ENCODE measurements around the gene ZAP70. TPM values are rescaled to one million over a fixed set of nuclear protein-coding genes. Genes with fewer than 3 reads are reported as not detected.

ZAP70 gene
- total and polyA plus RNA-seq, 2 donors (not counting 1 experiment from before 2014, with no cell fraction given) = 3.4 to 20.5 TPM

DNA sequence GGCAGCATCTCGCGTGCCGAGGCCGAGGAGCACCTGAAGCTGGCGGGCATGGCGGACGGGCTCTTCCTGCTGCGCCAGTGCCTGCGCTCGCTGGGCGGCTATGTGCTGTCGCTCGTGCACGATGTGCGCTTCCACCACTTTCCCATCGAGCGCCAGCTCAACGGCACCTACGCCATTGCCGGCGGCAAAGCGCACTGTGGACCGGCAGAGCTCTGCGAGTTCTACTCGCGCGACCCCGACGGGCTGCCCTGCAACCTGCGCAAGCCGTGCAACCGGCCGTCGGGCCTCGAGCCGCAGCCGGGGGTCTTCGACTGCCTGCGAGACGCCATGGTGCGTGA, 10.7 kb downstream of the ZAP70 start:
- H3K9me3 ChIP-seq (ENCODE audit: control extremely low read depth in 1 of 3, control insufficient read depth in 2 of 3, insufficient read depth in 1 of 3, low read length in 2 of 3) = peaks cover 0 to 8% (median 0%) of the 10 kb centered on the region in 3 donors
- H3K27ac ChIP-seq (ENCODE audit: low read length in 2 of 2) = no peak overlapping the region
- no peak overlapping the region for H3K9ac ChIP-seq (ENCODE audit: low read length)
- H3K79me2 ChIP-seq (ENCODE audit: control insufficient read depth, insufficient read depth, low read length) = peaks cover 8% of the 10 kb centered on the region
- 90% methylated on average over 41 of the region's 41 CpGs for WGBS (ENCODE audit: insufficient coverage)
- H3K4me3 Mint-ChIP-seq = no peak overlapping the region
- no peak overlapping the region for H3K4me2 ChIP-seq (replicated peaks; ENCODE audit: low read depth, low read length, poor library complexity, severe bottlenecking)
- H3K9me3 Mint-ChIP-seq (ENCODE audit: insufficient read depth) = no peaks in the 10 kb centered on the region
- intact Hi-C loops (cut with micrococcal nuclease) = no loop called here
- H2AFZ ChIP-seq (ENCODE audit: insufficient read depth, low read depth, low read length, poor library complexity, severe bottlenecking) = no peak overlapping the region
- H3K4me3 ChIP-seq (ENCODE audit: control extremely low read depth in 1 of 5, extremely low read depth in 1 of 5, insufficient read depth in 1 of 5, low read depth in 2 of 5, low read length in 4 of 5) = no peak overlapping the region
- no peaks in the 10 kb centered on the region for H3K36me3 ChIP-seq (replicated peaks in 1 of 2; ENCODE audit: control extremely low read depth in 1 of 2, control insufficient read depth in 1 of 2, extremely low read depth in 1 of 2, insufficient read depth in 2 of 2, low read length in 1 of 2)
- H4K20me1 ChIP-seq (ENCODE audit: control insufficient read depth, insufficient read depth, low read length, poor library complexity, severe bottlenecking) = no peaks in the 10 kb centered on the region
- ATAC-seq (ENCODE audit: low read depth) (no peak), DNase-seq (no peak)
- H3K27me3 Mint-ChIP-seq = no peaks in the 10 kb centered on the region
- CTCF ChIA-PET = interaction anchor here (0.7 kb wide), 1 partner anchor 16 kb away, joined by 3 read pairs; no protein-coding TSS in a partner anchor
- H3K27ac Mint-ChIP-seq = no peak overlapping the region
- POLR2A ChIA-PET = no interaction called here
- H3K27me3 ChIP-seq (replicated peaks in 1 of 4; ENCODE audit: control extremely low read depth in 1 of 4, control insufficient read depth in 3 of 4, insufficient read depth in 4 of 4, low read length in 3 of 4) = no peaks in the 10 kb centered on the region
- peaks cover 9% of the 10 kb centered on the region for H3K4me1 Mint-ChIP-seq
- no peak for TF ChIP-seq EZH2 (IDR thresholded peaks at IDR 0.05; ENCODE audit: borderline replicate concordance, insufficient read depth, low read depth, low read length, poor library complexity, severe bottlenecking)
- TF ChIP-seq, protein P1, sequence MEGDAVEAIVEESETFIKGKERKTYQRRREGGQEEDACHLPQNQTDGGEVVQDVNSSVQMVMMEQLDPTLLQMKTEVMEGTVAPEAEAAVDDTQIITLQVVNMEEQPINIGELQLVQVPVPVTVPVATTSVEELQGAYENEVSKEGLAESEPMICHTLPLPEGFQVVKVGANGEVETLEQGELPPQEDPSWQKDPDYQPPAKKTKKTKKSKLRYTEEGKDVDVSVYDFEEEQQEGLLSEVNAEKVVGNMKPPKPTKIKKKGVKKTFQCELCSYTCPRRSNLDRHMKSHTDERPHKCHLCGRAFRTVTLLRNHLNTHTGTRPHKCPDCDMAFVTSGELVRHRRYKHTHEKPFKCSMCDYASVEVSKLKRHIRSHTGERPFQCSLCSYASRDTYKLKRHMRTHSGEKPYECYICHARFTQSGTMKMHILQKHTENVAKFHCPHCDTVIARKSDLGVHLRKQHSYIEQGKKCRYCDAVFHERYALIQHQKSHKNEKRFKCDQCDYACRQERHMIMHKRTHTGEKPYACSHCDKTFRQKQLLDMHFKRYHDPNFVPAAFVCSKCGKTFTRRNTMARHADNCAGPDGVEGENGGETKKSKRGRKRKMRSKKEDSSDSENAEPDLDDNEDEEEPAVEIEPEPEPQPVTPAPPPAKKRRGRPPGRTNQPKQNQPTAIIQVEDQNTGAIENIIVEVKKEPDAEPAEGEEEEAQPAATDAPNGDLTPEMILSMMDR (IDR thresholded peaks at IDR 0.05) = no peak
- peaks cover 4% of the 10 kb centered on the region in 2 donors for H3K4me1 ChIP-seq (ENCODE audit: control insufficient read depth in 2 of 2, insufficient read depth in 2 of 2, low read length in 2 of 2)

GRCh38 chr2:97724501-97724900, 11.1 kb downstream of the ZAP70 start:
- Histone ChIP-seq H2AFZ (ENCODE audit: insufficient read depth, low read depth, low read length, poor library complexity, severe bottlenecking) (no peak overlapping the region), H3K36me3 (replicated peaks in 1 of 2; ENCODE audit: control extremely low read depth in 1 of 2, control insufficient read depth in 1 of 2, extremely low read depth in 1 of 2, insufficient read depth in 2 of 2, low read length in 1 of 2) (no peaks in the 10 kb centered on the region), H3K4me1 (ENCODE audit: control insufficient read depth in 2 of 2, insufficient read depth in 2 of 2, low read length in 2 of 2) (no peaks in the 10 kb centered on the region), H4K20me1 (ENCODE audit: control insufficient read depth, insufficient read depth, low read length, poor library complexity, severe bottlenecking) (no peaks in the 10 kb centered on the region), H3K27me3 (replicated peaks in 1 of 4; ENCODE audit: control extremely low read depth in 1 of 4, control insufficient read depth in 3 of 4, insufficient read depth in 4 of 4, low read length in 3 of 4) (no peaks in the 10 kb centered on the region), H3K27ac (ENCODE audit: low read length in 2 of 2) (no peak overlapping the region), H3K4me2 (replicated peaks; ENCODE audit: low read depth, low read length, poor library complexity, severe bottlenecking) (no peak overlapping the region), H3K9me3 (ENCODE audit: control extremely low read depth in 1 of 3, control insufficient read depth in 2 of 3, insufficient read depth in 1 of 3, low read length in 2 of 3) (peaks cover 0 to 4% (median 0%) of the 10 kb centered on the region in 3 donors), H3K79me2 (ENCODE audit: control insufficient read depth, insufficient read depth, low read length) (peaks cover 4% of the 10 kb centered on the region), H3K9ac (ENCODE audit: low read length) (no peak overlapping the region), H3K4me3 (ENCODE audit: control extremely low read depth in 1 of 5, extremely low read depth in 1 of 5, insufficient read depth in 1 of 5, low read depth in 2 of 5, low read length in 4 of 5) (no peak overlapping the region)
- ATAC-seq (ENCODE audit: low read depth) = no peak
- no peak overlapping the region for H3K4me3 Mint-ChIP-seq
- DNase-seq = no peak
- no peak for TF ChIP-seq EZH2 (IDR thresholded peaks at IDR 0.05; ENCODE audit: borderline replicate concordance, insufficient read depth, low read depth, low read length, poor library complexity, severe bottlenecking)
- TF ChIP-seq, protein P1 (IDR thresholded peaks at IDR 0.05) = no peak
- intact Hi-C loops (cut with micrococcal nuclease) = no loop called here
- CTCF ChIA-PET = no interaction called here
- H3K27me3 Mint-ChIP-seq = no peaks in the 10 kb centered on the region
- POLR2A ChIA-PET = no interaction called here
- H3K27ac Mint-ChIP-seq = no peak overlapping the region
- H3K4me1 Mint-ChIP-seq = peaks cover 5% of the 10 kb centered on the region
- 89% methylated on average over 8 of the region's 17 CpGs for WGBS (ENCODE audit: insufficient coverage)
- H3K9me3 Mint-ChIP-seq (ENCODE audit: insufficient read depth) = no peaks in the 10 kb centered on the region
